Gastrocnemius medialis (tissue), 4 donors: ENCODE results near the gene LTBP1.

Source experiments
- POLR2A ChIP-seq, 2 donors: fragments of 450-650 bp; IDR thresholded peaks; one replicate each; pipeline ENCODE4 v1.6.1; 2017; ENCODE audit warnings: antibody characterized with exemption in 2 of 2, mild to moderate bottlenecking in 2 of 2, moderate library complexity in 2 of 2
- TF ChIP-seq, protein P1 (sequence below), 5 experiments: fragments of 450-650 bp in 3 of 5; fragments of 200-600 bp in 2 of 5; sonication (generic) in 2 of 5; IDR thresholded peaks in 4 of 5; conservative IDR thresholded peaks in 1 of 5; 1 replicate in 4 of 5; 2 replicates in 1 of 5; pipeline ENCODE4 v1.5.1; 2016 to 2019; ENCODE audit warnings: antibody characterized with exemption in 5 of 5, mild to moderate bottlenecking in 3 of 5, moderate library complexity in 3 of 5

DNA sequence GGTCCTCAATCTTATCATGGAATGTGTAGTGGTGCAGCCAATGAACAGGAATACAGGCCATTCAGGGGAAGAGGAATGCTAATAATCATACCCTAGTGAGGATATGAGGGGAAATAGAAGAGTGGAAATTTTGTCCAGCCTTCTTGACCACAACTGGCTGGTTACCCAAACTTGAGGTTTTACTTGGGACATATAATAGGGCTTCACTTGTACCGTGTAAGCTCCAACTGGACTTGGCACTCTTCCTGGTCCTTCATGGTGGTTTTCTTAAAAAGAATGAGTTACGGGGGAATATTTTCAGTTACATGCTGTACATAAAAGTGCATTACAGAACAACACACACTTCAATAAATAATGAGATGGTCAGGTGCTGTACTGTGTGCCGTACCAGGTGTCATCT is 294.8 kb downstream of the LTBP1 start:
- TF ChIP-seq, protein P1, sequence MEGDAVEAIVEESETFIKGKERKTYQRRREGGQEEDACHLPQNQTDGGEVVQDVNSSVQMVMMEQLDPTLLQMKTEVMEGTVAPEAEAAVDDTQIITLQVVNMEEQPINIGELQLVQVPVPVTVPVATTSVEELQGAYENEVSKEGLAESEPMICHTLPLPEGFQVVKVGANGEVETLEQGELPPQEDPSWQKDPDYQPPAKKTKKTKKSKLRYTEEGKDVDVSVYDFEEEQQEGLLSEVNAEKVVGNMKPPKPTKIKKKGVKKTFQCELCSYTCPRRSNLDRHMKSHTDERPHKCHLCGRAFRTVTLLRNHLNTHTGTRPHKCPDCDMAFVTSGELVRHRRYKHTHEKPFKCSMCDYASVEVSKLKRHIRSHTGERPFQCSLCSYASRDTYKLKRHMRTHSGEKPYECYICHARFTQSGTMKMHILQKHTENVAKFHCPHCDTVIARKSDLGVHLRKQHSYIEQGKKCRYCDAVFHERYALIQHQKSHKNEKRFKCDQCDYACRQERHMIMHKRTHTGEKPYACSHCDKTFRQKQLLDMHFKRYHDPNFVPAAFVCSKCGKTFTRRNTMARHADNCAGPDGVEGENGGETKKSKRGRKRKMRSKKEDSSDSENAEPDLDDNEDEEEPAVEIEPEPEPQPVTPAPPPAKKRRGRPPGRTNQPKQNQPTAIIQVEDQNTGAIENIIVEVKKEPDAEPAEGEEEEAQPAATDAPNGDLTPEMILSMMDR (IDR thresholded peaks at IDR 0.05 in 4 of 5, conservative IDR thresholded peaks at IDR 0.05 in 1 of 5) = no peak
- TF ChIP-seq POLR2A (IDR thresholded peaks at IDR 0.05) = no peak
